Uterus (tissue), 4 donors: ENCODE measurements around the gene HIVEP3. TPM values are rescaled to one million over a fixed set of nuclear protein-coding genes. Genes with fewer than 3 reads are reported as not detected.

Experiments
- DNase-seq, 2 donors: peaks; one replicate each; pipeline ENCODE4 v3.0.0-alpha.2; 2019 to 2020
- H3K27ac ChIP-seq, 2 donors: fragments of 200-600 bp; sonication (generic); 1 replicate in 1 of 2; 2 replicates in 1 of 2; pipeline ENCODE4 v1.5.1; 2016 to 2018
- H3K27me3 ChIP-seq, 2 donors: fragments of 200-600 bp; sonication (generic); one replicate each; pipeline ENCODE4 v1.5.1; 2018 to 2019; ENCODE audit warnings: control low read depth in 1 of 2
- H3K36me3 ChIP-seq, 2 donors: fragments of 200-600 bp; sonication (generic); one replicate each; pipeline ENCODE4 v1.5.1; 2019; ENCODE audit warnings: control low read depth in 1 of 2
- H3K4me1 ChIP-seq, 2 donors: fragments of 200-600 bp; sonication (generic); one replicate each; pipeline ENCODE4 v1.5.1; 2018 to 2019; ENCODE audit warnings: control low read depth in 1 of 2
- H3K4me3 ChIP-seq, 2 donors: fragments of 200-600 bp; sonication (generic); 1 replicate in 1 of 2; 2 replicates in 1 of 2; pipeline ENCODE4 v1.5.1; 2018 to 2019; ENCODE audit warnings: mild to moderate bottlenecking in 1 of 2
- H3K9me3 ChIP-seq, 2 donors: fragments of 200-600 bp; sonication (generic); one replicate each; pipeline ENCODE4 v1.5.1; 2019; ENCODE audit warnings: control low read depth in 1 of 2
- POLR2A ChIP-seq, 2 donors: fragments of 450-650 bp; IDR thresholded peaks; one replicate each; pipeline ENCODE4 v1.6.1; 2016; ENCODE audit warnings: antibody characterized with exemption in 2 of 2, mild to moderate bottlenecking in 1 of 2, moderate library complexity in 1 of 2
- intact Hi-C: fragments of 100-400 bp; cut with DNase I; formaldehyde crosslinking; loops from one replicate; pipeline ENCODE4 v1.15.1; 2023; ENCODE audit warnings: low total_unique reads
- total RNA-seq, 4 donors: library from RNA; depleted of rRNA in 3 of 4; stranded (reverse); fragments of >200 nt in 3 of 4; gene quantifications; one replicate each; pipeline versions ENCODE4 v1.1.0 to v1.2.4, GENCODE V29; 2014 to 2023
- TF ChIP-seq, protein P1 (sequence below), 4 experiments: fragments of 200-600 bp in 2 of 4; fragments of 450-650 bp in 2 of 4; sonication (generic) in 2 of 4; IDR thresholded peaks; one replicate each; pipeline ENCODE4 v1.5.1; 2016 to 2019; ENCODE audit warnings: antibody characterized with exemption in 4 of 4, mild to moderate bottlenecking in 2 of 4, moderate library complexity in 1 of 4
- donor health status: DM: yes; HTN: yes; CAD: no.

Gene HIVEP3
- total RNA-seq, 4 donors from 2014 or later: 0.51 to 7.6 (median 2.9) TPM

DNA sequence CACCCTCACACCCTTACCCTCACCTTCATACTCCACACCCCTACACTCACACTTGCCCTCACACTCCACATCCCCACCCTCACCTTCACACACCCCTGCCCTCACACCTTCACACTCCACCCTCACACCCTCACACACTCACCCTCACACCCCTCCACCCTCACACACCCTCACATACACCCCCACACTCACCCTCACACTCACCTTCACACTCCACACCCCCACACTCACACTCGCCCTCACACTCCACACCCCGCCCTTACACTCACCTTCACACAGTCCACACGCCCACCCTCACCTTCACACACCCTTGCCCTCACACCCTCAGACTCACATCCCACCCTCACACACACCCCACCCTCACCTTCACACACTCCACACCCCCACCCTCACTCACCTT lies 390.6 kb downstream of the HIVEP3 start:
- Histone ChIP-seq H3K9me3 (no peaks in the 10 kb centered on the region), H3K27ac (no peak overlapping the region), H3K27me3 (no peaks in the 10 kb centered on the region), H3K4me3 (no peak overlapping the region), H3K4me1 (no peaks in the 10 kb centered on the region), H3K36me3 (no peaks in the 10 kb centered on the region)
- TF ChIP-seq POLR2A (IDR thresholded peaks at IDR 0.05): no peak
- TF ChIP-seq, protein P1, sequence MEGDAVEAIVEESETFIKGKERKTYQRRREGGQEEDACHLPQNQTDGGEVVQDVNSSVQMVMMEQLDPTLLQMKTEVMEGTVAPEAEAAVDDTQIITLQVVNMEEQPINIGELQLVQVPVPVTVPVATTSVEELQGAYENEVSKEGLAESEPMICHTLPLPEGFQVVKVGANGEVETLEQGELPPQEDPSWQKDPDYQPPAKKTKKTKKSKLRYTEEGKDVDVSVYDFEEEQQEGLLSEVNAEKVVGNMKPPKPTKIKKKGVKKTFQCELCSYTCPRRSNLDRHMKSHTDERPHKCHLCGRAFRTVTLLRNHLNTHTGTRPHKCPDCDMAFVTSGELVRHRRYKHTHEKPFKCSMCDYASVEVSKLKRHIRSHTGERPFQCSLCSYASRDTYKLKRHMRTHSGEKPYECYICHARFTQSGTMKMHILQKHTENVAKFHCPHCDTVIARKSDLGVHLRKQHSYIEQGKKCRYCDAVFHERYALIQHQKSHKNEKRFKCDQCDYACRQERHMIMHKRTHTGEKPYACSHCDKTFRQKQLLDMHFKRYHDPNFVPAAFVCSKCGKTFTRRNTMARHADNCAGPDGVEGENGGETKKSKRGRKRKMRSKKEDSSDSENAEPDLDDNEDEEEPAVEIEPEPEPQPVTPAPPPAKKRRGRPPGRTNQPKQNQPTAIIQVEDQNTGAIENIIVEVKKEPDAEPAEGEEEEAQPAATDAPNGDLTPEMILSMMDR (IDR thresholded peaks at IDR 0.05): no peak
- DNase-seq: no peak
- intact Hi-C loops: no loop called here

- no peaks in the 10 kb centered on the region for H3K9me3 ChIP-seq
- intact Hi-C loops: no loop called here
- no peaks in the 10 kb centered on the region for H3K4me1 ChIP-seq
- no peak overlapping the region for H3K4me3 ChIP-seq
- no peak for DNase-seq
- no peak for TF ChIP-seq POLR2A (IDR thresholded peaks at IDR 0.05)
- H3K27me3 ChIP-seq: no peaks in the 10 kb centered on the region
- H3K27ac ChIP-seq: no peak overlapping the region
- H3K36me3 ChIP-seq: no peaks in the 10 kb centered on the region
These were observed 391.7 kb downstream of the HIVEP3 start for GRCh38 chr1:41526956-41527561.

GRCh38 chr1:41525891-41526587 lies 392.7 kb downstream of the HIVEP3 start:
- no peak overlapping the region for H3K4me3 ChIP-seq
- TF ChIP-seq, protein P1 (IDR thresholded peaks at IDR 0.05): no peak
- no peak for TF ChIP-seq POLR2A (IDR thresholded peaks at IDR 0.05)
- intact Hi-C loops: no loop called here
- no peaks in the 10 kb centered on the region for H3K9me3 ChIP-seq
- H3K4me1 ChIP-seq: no peaks in the 10 kb centered on the region
- no peaks in the 10 kb centered on the region for H3K36me3 ChIP-seq
- no peaks in the 10 kb centered on the region for H3K27me3 ChIP-seq
- H3K27ac ChIP-seq: no peak overlapping the region
- no peak for DNase-seq

GRCh38 chr1:41524676-41525675 lies 393.7 kb downstream of the HIVEP3 start:
- Histone ChIP-seq H3K36me3 (no peaks in the 10 kb centered on the region), H3K9me3 (no peaks in the 10 kb centered on the region), H3K4me1 (no peaks in the 10 kb centered on the region), H3K4me3 (no peak overlapping the region), H3K27ac (no peak overlapping the region), H3K27me3 (no peaks in the 10 kb centered on the region)
- intact Hi-C loops: no loop called here
- no peak for DNase-seq
- no peak for TF ChIP-seq POLR2A (IDR thresholded peaks at IDR 0.05)
- TF ChIP-seq, protein P1 (IDR thresholded peaks at IDR 0.05): no peak

- Histone ChIP-seq H3K9me3 (no peaks in the 10 kb centered on the region), H3K36me3 (no peaks in the 10 kb centered on the region), H3K27ac (no peak overlapping the region), H3K27me3 (no peaks in the 10 kb centered on the region), H3K4me3 (no peak overlapping the region), H3K4me1 (no peaks in the 10 kb centered on the region)
- TF ChIP-seq, protein P1 (IDR thresholded peaks at IDR 0.05): no peak
- no peak for TF ChIP-seq POLR2A (IDR thresholded peaks at IDR 0.05)
- DNase-seq: no peak
- intact Hi-C loops: no loop called here
These were observed 394.6 kb downstream of the HIVEP3 start for GRCh38 chr1:41523949-41524675.
